Activated CD4-positive, alpha-beta T cell treated with anti-CD3 and anti-CD28 coated beads, Interleukin-2, amount 10 ng/mL, durations not matched to agents 7 days and 5 days (primary cell): Measurements from ENCODE around the gene FAM131B. TPM values are rescaled to one million over a fixed set of nuclear protein-coding genes. Genes with fewer than 3 reads are reported as not detected.

Experiments used
- CTCF ChIA-PET: fragments of 350-600 bp; sonication (Branson Sonifier 250); formaldehyde crosslinking; loops from one replicate; lab custom pipeline; 2021; ENCODE audit warnings: antibody characterized with exemption; lab: Charles Lee
- POLR2A ChIA-PET: fragments of 350-600 bp; sonication (Branson Sonifier 250); formaldehyde crosslinking; loops from one replicate; lab custom pipeline; 2021; ENCODE audit warnings: antibody characterized with exemption; lab: Charles Lee
- DNase-seq: peaks from one replicate; pipeline ENCODE4 v3.0.0-alpha.2; 2020
- H3K27ac Mint-ChIP-seq: one replicate; pipeline ENCODE4 v1.8.0; 2021; ENCODE audit warnings: mild to moderate bottlenecking, moderate library complexity, mixed read lengths
- H3K27me3 Mint-ChIP-seq: one replicate; pipeline ENCODE4 v1.8.0; 2021; ENCODE audit warnings: mixed read lengths
- H3K36me3 Mint-ChIP-seq: one replicate; pipeline ENCODE4 v1.8.0; 2021; ENCODE audit warnings: low read depth, mixed read lengths
- H3K4me1 Mint-ChIP-seq: one replicate; pipeline ENCODE4 v1.8.0; 2021; ENCODE audit warnings: mixed read lengths
- H3K4me3 Mint-ChIP-seq: one replicate; pipeline ENCODE4 v1.8.0; 2021; ENCODE audit warnings: mild to moderate bottlenecking, moderate library complexity, mixed read lengths
- H3K9me3 Mint-ChIP-seq: one replicate; pipeline ENCODE4 v1.8.0; 2021; ENCODE audit warnings: mixed read lengths
- total RNA-seq, 2 experiments: library from RNA; stranded (reverse); gene quantifications; one replicate each; pipeline ENCODE4 v1.2.3, GENCODE V29; 2021

FAM131B gene
- total RNA-seq, 2 experiments from 2014 or later = 0.29 to 0.30 TPM

GRCh38 chr7:143399642-143400041 is 37.1 kb upstream of the FAM131B start:
- Mint-ChIP-seq H3K4me1 (peaks cover 13% of the 10 kb centered on the region), H3K4me3 (no peak overlapping the region), H3K27ac (no peak overlapping the region), H3K36me3 (no peaks in the 10 kb centered on the region), H3K27me3 (no peaks in the 10 kb centered on the region), H3K9me3 (no peaks in the 10 kb centered on the region)
- ChIA-PET POLR2A (no interaction called here), CTCF (interaction anchor here (1.3 kb wide), 2 partner anchors 9 to 15 kb away, joined by 3 read pairs; no protein-coding TSS in a partner anchor)
- DNase-seq = no peak

- POLR2A ChIA-PET = no interaction called here
- H3K27me3 Mint-ChIP-seq = no peaks in the 10 kb centered on the region
- no peaks in the 10 kb centered on the region for H3K36me3 Mint-ChIP-seq
- DNase-seq = no peak
- H3K27ac Mint-ChIP-seq = no peak overlapping the region
- CTCF ChIA-PET = interaction anchor here (1.0 to 1.3 kb wide), 3 partner anchors 9 to 63 kb away, joined by 3 to 4 read pairs (median 3); no protein-coding TSS in a partner anchor
- H3K9me3 Mint-ChIP-seq = no peaks in the 10 kb centered on the region
- peaks cover 13% of the 10 kb centered on the region for H3K4me1 Mint-ChIP-seq
- no peak overlapping the region for H3K4me3 Mint-ChIP-seq
Observed at GRCh38 chr7:143399151-143399550, 36.6 kb upstream of the FAM131B start.

- Mint-ChIP-seq H3K9me3 (no peaks in the 10 kb centered on the region), H3K4me3 (no peak overlapping the region), H3K27ac (no peak overlapping the region), H3K27me3 (no peaks in the 10 kb centered on the region), H3K4me1 (peaks cover 15% of the 10 kb centered on the region), H3K36me3 (no peaks in the 10 kb centered on the region)
- DNase-seq = no peak
- ChIA-PET POLR2A (no interaction called here), CTCF (interaction anchor here (1.0 to 1.3 kb wide), 3 partner anchors 8 to 63 kb away, joined by 3 to 4 read pairs (median 4); no protein-coding TSS in a partner anchor)
Observed at GRCh38 chr7:143398616-143399015, 36.1 kb upstream of the FAM131B start.

- peaks cover 14% of the 10 kb centered on the region for H3K4me1 Mint-ChIP-seq
- POLR2A ChIA-PET = no interaction called here
- peaks cover 2% of the 10 kb centered on the region for H3K36me3 Mint-ChIP-seq
- CTCF ChIA-PET = interaction anchor here (1.0 to 1.3 kb wide), 3 partner anchors 8 to 62 kb away, joined by 3 to 4 read pairs (median 4); no protein-coding TSS in a partner anchor
- no peaks in the 10 kb centered on the region for H3K9me3 Mint-ChIP-seq
- H3K27me3 Mint-ChIP-seq = no peaks in the 10 kb centered on the region
- no peak overlapping the region for H3K4me3 Mint-ChIP-seq
- DNase-seq = no peak
- H3K27ac Mint-ChIP-seq = no peak overlapping the region
Observed at GRCh38 chr7:143397710-143398530, 35.4 kb upstream of the FAM131B start.

GRCh38 chr7:143396625-143397556 is 34.4 kb upstream of the FAM131B start:
- no peaks in the 10 kb centered on the region for H3K27me3 Mint-ChIP-seq
- peaks cover 5% of the 10 kb centered on the region for H3K36me3 Mint-ChIP-seq
- ChIA-PET POLR2A (no interaction called here), CTCF (interaction anchor here (0.9 to 5.6 kb wide), 3 partner anchors 10 to 13 kb away, joined by 4 to 41 read pairs (median 5); partner anchors contain the start of gene EPHA1)
- peak overlapping the region; percentile 25 for H3K27ac Mint-ChIP-seq
- H3K4me1 Mint-ChIP-seq = peaks cover 14% of the 10 kb centered on the region
- DNase-seq = no peak
- H3K9me3 Mint-ChIP-seq = no peaks in the 10 kb centered on the region
- H3K4me3 Mint-ChIP-seq = no peak overlapping the region

- H3K27ac Mint-ChIP-seq = no peak overlapping the region
- DNase-seq = no peak
- H3K27me3 Mint-ChIP-seq = no peaks in the 10 kb centered on the region
- CTCF ChIA-PET = interaction anchor here (0.9 to 5.6 kb wide), 4 partner anchors 10 to 16 kb away, joined by 4 to 41 read pairs (median 6); partner anchors contain the start of gene EPHA1
- POLR2A ChIA-PET = no interaction called here
- no peak overlapping the region for H3K4me3 Mint-ChIP-seq
- H3K36me3 Mint-ChIP-seq = peaks cover 8% of the 10 kb centered on the region
- no peaks in the 10 kb centered on the region for H3K9me3 Mint-ChIP-seq
- peaks cover 14% of the 10 kb centered on the region for H3K4me1 Mint-ChIP-seq
Observed at GRCh38 chr7:143396182-143396581, 33.7 kb upstream of the FAM131B start.

GRCh38 chr7:143395187-143396149 is 33.0 kb upstream of the FAM131B start:
- H3K27ac Mint-ChIP-seq = peak overlapping the region; percentile 2
- CTCF ChIA-PET = interaction anchor here (0.9 to 5.6 kb wide), 4 partner anchors 9 to 15 kb away, joined by 4 to 41 read pairs (median 6); partner anchors contain the start of gene EPHA1

GRCh38 chr7:143394777-143395176 is 32.3 kb upstream of the FAM131B start:
- H3K9me3 Mint-ChIP-seq = no peaks in the 10 kb centered on the region
- no peak overlapping the region for H3K27ac Mint-ChIP-seq
- H3K27me3 Mint-ChIP-seq = no peaks in the 10 kb centered on the region
- peaks cover 18% of the 10 kb centered on the region for H3K36me3 Mint-ChIP-seq
- DNase-seq = no peak
- POLR2A ChIA-PET = no interaction called here
- no peak overlapping the region for H3K4me3 Mint-ChIP-seq
- H3K4me1 Mint-ChIP-seq = peaks cover 19% of the 10 kb centered on the region
- CTCF ChIA-PET = interaction anchor here (5.6 kb wide), 1 partner anchor 12 kb away, joined by 41 read pairs; the partner anchor contains the start of gene EPHA1

More at GRCh38 chr7:143395187-143396149, 33.0 kb upstream of the FAM131B start:
- DNase-seq = no peak
- Mint-ChIP-seq H3K4me3 (no peak overlapping the region), H3K4me1 (peaks cover 14% of the 10 kb centered on the region), H3K27me3 (no peaks in the 10 kb centered on the region), H3K9me3 (no peaks in the 10 kb centered on the region), H3K36me3 (peaks cover 11% of the 10 kb centered on the region)
- POLR2A ChIA-PET = no interaction called here

- Mint-ChIP-seq H3K27me3 (no peaks in the 10 kb centered on the region), H3K36me3 (peaks cover 25% of the 10 kb centered on the region), H3K27ac (no peak overlapping the region), H3K4me1 (peaks cover 26% of the 10 kb centered on the region), H3K9me3 (no peaks in the 10 kb centered on the region), H3K4me3 (no peak overlapping the region)
- ChIA-PET CTCF (interaction anchor here (1.2 to 5.6 kb wide), 2 partner anchors 13 to 22 kb away, joined by 5 to 41 read pairs; partner anchors contain the start of gene EPHA1), POLR2A (no interaction called here)
- DNase-seq = no peak
Observed at GRCh38 chr7:143394068-143394467, 31.6 kb upstream of the FAM131B start.

GRCh38 chr7:143393267-143394041 is 30.9 kb upstream of the FAM131B start:
- no peaks in the 10 kb centered on the region for H3K27me3 Mint-ChIP-seq
- POLR2A ChIA-PET = no interaction called here
- H3K27ac Mint-ChIP-seq = peak overlapping the region; percentile 54

GRCh38 chr7:143392875-143393266 is 30.4 kb upstream of the FAM131B start:
- POLR2A ChIA-PET = no interaction called here
- Mint-ChIP-seq H3K4me3 (no peak overlapping the region), H3K4me1 (peaks cover 28% of the 10 kb centered on the region), H3K27me3 (no peaks in the 10 kb centered on the region), H3K9me3 (no peaks in the 10 kb centered on the region), H3K27ac (no peak overlapping the region), H3K36me3 (peaks cover 27% of the 10 kb centered on the region)
- CTCF ChIA-PET = interaction anchor here (0.6 to 5.6 kb wide), 6 partner anchors 9 to 432 kb away, joined by 3 to 41 read pairs (median 4); partner anchors contain the start of genes EPHA1 and ZYX
- no peak for DNase-seq

More at GRCh38 chr7:143393267-143394041, 30.9 kb upstream of the FAM131B start:
- Mint-ChIP-seq H3K4me1 (peaks cover 27% of the 10 kb centered on the region), H3K36me3 (peaks cover 27% of the 10 kb centered on the region), H3K4me3 (no peak overlapping the region), H3K9me3 (no peaks in the 10 kb centered on the region)
- CTCF ChIA-PET = interaction anchor here (1.2 to 5.6 kb wide), 3 partner anchors 13 to 21 kb away, joined by 5 to 41 read pairs (median 11); partner anchors contain the start of genes EPHA1 and ZYX
- DNase-seq = no peak
